K562 (cell line): ENCODE results near the gene COX14. TPM values are rescaled to one million over a fixed set of nuclear protein-coding genes. Genes with fewer than 3 reads are reported as not detected.

Experiments used
- ATAC-seq: fragments of 200-7000 bp; cut with Tn5 transposase; 3 replicates; pipeline ENCODE4 v1.9.1; 2020; ENCODE audit warnings: moderate library complexity
- BruUV-seq: library from RNA; stranded (reverse); fragments of 400-500 nt; replicated peaks from 2 replicates; lab custom pipeline; 2021; lab: Mats Ljungman, UMichigan
- CTCF ChIA-PET: fragments of 300-600 bp; formaldehyde crosslinking; extraction: SDS; loops from one replicate; lab custom pipeline; 2021; ENCODE audit warnings: low intra/inter-chr PET ratio; lab: Yijun Ruan, JAX
- POLR2A ChIA-PET: fragments of 300-600, 350-650 bp; sonication (Branson Sonifier 250); formaldehyde crosslinking; extraction: SDS; loops from one replicate; lab custom pipeline; 2021; ENCODE audit warnings: antibody characterized with exemption, inconsistent platforms; lab: Yijun Ruan, JAX
- DNase-seq, 4 experiments: peaks; one replicate each; pipeline versions ENCODE4 v3.0.0 to v3.0.0-alpha.2; 2011 to 2018; ENCODE audit warnings: low spot score in 3 of 4, mixed read lengths in 3 of 4; ENCODE audit errors: extremely low read depth in 1 of 4
- FAIRE-seq: peaks from 2 replicates; lab custom pipeline; 2011; peaks lifted over from hg19 to GRCh38; lab: Jason Lieb, UNC
- H2AFZ ChIP-seq: 2 replicates; pipeline ENCODE4 v1.6.0; 2011; ENCODE audit warnings: low read depth, low read length, control low read depth, inconsistent platforms
- H3K27ac ChIP-seq: fragments of 200-600 bp; 3 replicates; pipeline ENCODE4 v1.8.0; 2011; ENCODE audit warnings: low read depth, mild to moderate bottlenecking, control low read depth, inconsistent platforms, low read length, moderate library complexity, mixed read lengths; ENCODE audit errors: extremely low read depth
- H3K27me3 ChIP-seq, 2 experiments: fragments of 300-600 bp in 1 of 2; 2 replicates in 1 of 2; 3 replicates in 1 of 2; pipeline versions ENCODE4 v1.6.0 to v1.8.0; 2011; ENCODE audit warnings: inconsistent platforms in 2 of 2, low read length in 2 of 2, mild to moderate bottlenecking in 1 of 2, mixed read lengths in 1 of 2, moderate library complexity in 1 of 2; ENCODE audit not compliant: control insufficient read depth in 2 of 2, insufficient read depth in 2 of 2
- H3K36me3 ChIP-seq: fragments of 300-600 bp; 3 replicates; pipeline ENCODE4 v1.8.0; 2011; ENCODE audit warnings: mild to moderate bottlenecking, low read length, inconsistent platforms; ENCODE audit not compliant: control insufficient read depth, insufficient read depth
- H3K4me1 ChIP-seq, 2 experiments: fragments of 200-600 bp in 1 of 2; replicated peaks in 1 of 2; 2 replicates in 1 of 2; 3 replicates in 1 of 2; pipeline versions ENCODE4 v1.5.1 to v1.8.0; 2011; ENCODE audit warnings: inconsistent platforms in 2 of 2, low read length in 2 of 2, mild to moderate bottlenecking in 1 of 2, mixed read lengths in 1 of 2, moderate library complexity in 1 of 2; ENCODE audit not compliant: control insufficient read depth in 2 of 2, insufficient read depth in 2 of 2
- H3K4me2 ChIP-seq: 2 replicates; pipeline ENCODE4 v1.6.1; 2011; ENCODE audit warnings: low read length, control low read depth, inconsistent platforms, mixed read lengths; ENCODE audit not compliant: insufficient read depth
- H3K4me3 ChIP-seq: fragments of 200-600 bp; sonication (generic), shearing (Covaris generic); 2 replicates; pipeline ENCODE4 v1.5.1; 2016; ENCODE audit warnings: control low read depth, inconsistent platforms
- H3K79me2 ChIP-seq: fragments of 200-600 bp; 3 replicates; pipeline ENCODE4 v1.8.0; 2011; ENCODE audit warnings: low read length, inconsistent platforms; ENCODE audit not compliant: control insufficient read depth, insufficient read depth
- H3K9ac ChIP-seq, 2 experiments: 2 replicates each; pipeline versions ENCODE4 v1.6.0 to v1.6.1; 2011; ENCODE audit warnings: low read depth in 2 of 2, low read length in 2 of 2, control low read depth in 1 of 2, inconsistent platforms in 1 of 2, mild to moderate bottlenecking in 1 of 2, mixed read lengths in 1 of 2; ENCODE audit not compliant: insufficient read depth in 1 of 2
- H3K9me1 ChIP-seq: one replicate; pipeline ENCODE4 v1.6.0; 2011; ENCODE audit warnings: inconsistent platforms, mild to moderate bottlenecking, low read length, moderate library complexity; ENCODE audit not compliant: control insufficient read depth, insufficient read depth
- H3K9me3 ChIP-seq: replicated peaks from 2 replicates; pipeline ENCODE4 v1.5.1; 2011; ENCODE audit warnings: low read depth, low read length, inconsistent platforms; ENCODE audit not compliant: control insufficient read depth, insufficient read depth
- H4K20me1 ChIP-seq: replicated peaks from 2 replicates; pipeline ENCODE4 v1.6.1; 2011; ENCODE audit warnings: low read length, inconsistent platforms, mixed read lengths; ENCODE audit not compliant: control insufficient read depth, insufficient read depth
- ARID4B ChIP-seq: sonication (generic); formaldehyde crosslinking; IDR thresholded peaks from 2 replicates; pipeline ENCODE4 v1.8.0; 2022; ENCODE audit warnings: mild to moderate bottlenecking, missing genetic modification reagents
- ARNT ChIP-seq, 2 experiments: fragments of 450-650 bp; IDR thresholded peaks; 2 replicates each; pipeline ENCODE4 v1.6.1; 2016; ENCODE audit warnings: mild to moderate bottlenecking in 1 of 2
- GMEB1 ChIP-seq: fragments of 250-450 bp; sonication (Bioruptor Pico); IDR thresholded peaks from 2 replicates; pipeline ENCODE4 v1.4.0; 2020; ENCODE audit warnings: mild to moderate bottlenecking
- HDGF ChIP-seq: fragments of 450-650 bp; IDR thresholded peaks from 2 replicates; pipeline ENCODE4 v1.6.1; 2016
- KLF1 ChIP-seq: fragments of 450-650 bp; IDR thresholded peaks from 2 replicates; pipeline ENCODE4 v1.6.1; 2016; ENCODE audit warnings: missing genetic modification characterization, missing compliant biosample characterization
- MITF ChIP-seq: IDR thresholded peaks from 2 replicates; pipeline ENCODE4 v1.6.1; 2014; ENCODE audit warnings: antibody characterized with exemption
- TARDBP ChIP-seq: fragments of 450-650 bp; IDR thresholded peaks from 2 replicates; pipeline ENCODE4 v1.6.1; 2016
- ZNF354B ChIP-seq: fragments of 250-450 bp; sonication (Bioruptor Pico); IDR thresholded peaks from 2 replicates; pipeline ENCODE4 v1.4.0; 2020
- WGBS: fragments of 100-300 bp; shearing (Covaris generic); methylation state at CpG from one replicate; pipeline ENCODE4 v1.1.6; 2016; ENCODE audit warnings: low coverage, mixed read lengths; ENCODE audit not compliant: insufficient coverage; ENCODE audit errors: missing lambda C conversion rate; 5-methylcytosine and 5-hydroxymethylcytosine counted together
- in situ Hi-C: fragments of 300-500 bp; cut with MboI; formaldehyde crosslinking; loops from 4 replicates; pipeline ENCODE4 v1.15.0; 2018; ENCODE audit warnings: inconsistent platforms, mixed read lengths
- intact Hi-C: fragments of 100-400 bp; cut with micrococcal nuclease; formaldehyde crosslinking; loops from 2 replicates; pipeline ENCODE4 v1.14.2; 2022
- polyA plus RNA-seq, 8 experiments: library from polyadenylated mRNA; depleted of rRNA in 4 of 8; stranded (reverse) in 5 of 8; unstranded in 3 of 8; fragments of >200 nt; fragmentation: Nextera tagmentation in 2 of 8; fragmentation: Illumina TruSeq in 1 of 8; extraction: Ambion mirVana in 2 of 8; extraction: Trizol in 1 of 8; gene quantifications; 2 replicates each; pipeline versions ENCODE4 v1.2.1 to v1.2.3, GENCODE V29; 2011 to 2014; ENCODE audit warnings: inconsistent platforms in 1 of 8, missing spikeins in 1 of 8
- total RNA-seq, 7 experiments: library from RNA; depleted of rRNA in 6 of 7; stranded (reverse); fragments of >200 nt in 6 of 7; fragmentation: Illumina TruSeq in 2 of 7; extraction: Trizol in 2 of 7; gene quantifications; 2 replicates each; pipeline versions ENCODE4 v1.2.1 to v1.2.3, GENCODE V29; 2011 to 2021; ENCODE audit warnings: low replicate concordance in 1 of 7

Gene COX14
- total and polyA plus RNA-seq, 9 of the 15 experiments (the other 6 are each of a cell fraction or from before 2014, with no cell fraction given): 44.4 to 269 (median 53.4) TPM

- no peak for TF ChIP-seq KLF1 (tag)
- TF ChIP-seq ARID4B (CRISPR knock-in tag): 0 out of 2 replicates have a peak, but pooled peaks have one; percentile 37
Observed at GRCh38 chr12:50103767-50104321, 8.2 kb upstream of the COX14 start, which contains the start of gene GPD1 (continued).

- Histone ChIP-seq H3K9me1 (no peaks in the 10 kb centered on the region), H3K27me3 (no peaks in the 10 kb centered on the region), H4K20me1 (no peaks in the 10 kb centered on the region), H3K79me2 (no peaks in the 10 kb centered on the region), H3K4me1 (peaks cover 23 to 24% of the 10 kb centered on the region in 2 experiments), H3K36me3 (peaks cover 15% of the 10 kb centered on the region; the same call in 2 of the 3 replicates), H2AFZ (no peak overlapping the region), H3K27ac (no peak overlapping the region), H3K4me3 (no peak overlapping the region), H3K9me3 (no peaks in the 10 kb centered on the region), H3K9ac (peak overlapping the region in 1 of 2 experiments; percentile 82; a peak in 1 of 4 replicates), H3K4me2 (no peak overlapping the region)
- 61% methylated on average over 13 of the region's 14 CpGs for WGBS
- ChIA-PET POLR2A (interaction anchor here (0.9 to 1.7 kb wide), 4 partner anchors 14 to 179 kb away, joined by 3 to 9 read pairs (median 6); partner anchors contain the start of genes LIMA1 and SMARCD1), CTCF (no interaction called here)
- in situ Hi-C loops (no loop called here), intact Hi-C loops (no loop called here)
- no TSS peak for BruUV-seq
- no peak for FAIRE-seq
- no peak for ATAC-seq
- DNase-seq: no peak
- TF ChIP-seq TARDBP (no peak), HDGF (no peak), KLF1 (tag) (no peak), GMEB1 (no peak), ARNT (IDR thresholded peaks at IDR 0.05) (no peak), MITF (no peak), ZNF354B (CRISPR knock-in tag) (no peak)
Observed at GRCh38 chr12:50104417-50105366, 7.3 kb upstream of the COX14 start.
